GM04503 (cell line): Measurements from ENCODE around the gene DPH3.

Source experiments
- DNase-seq: peaks from one replicate; pipeline ENCODE4 v3.0.0-alpha.2; 2012; ENCODE audit warnings: low read depth

DPH3 gene

GRCh38 chr3:16255326-16255725 lies 9.4 kb downstream of the DPH3 start:
- DNase-seq, result no peak

GRCh38 chr3:16254916-16255315 lies 9.8 kb downstream of the DPH3 start:
- no peak for DNase-seq

- no peak for DNase-seq
These were observed 11.1 kb downstream of the DPH3 start for GRCh38 chr3:16253601-16254000.

GRCh38 chr3:16252988-16253387 lies 11.8 kb downstream of the DPH3 start:
- no peak for DNase-seq

- DNase-seq, result no peak
These were observed 12.3 kb downstream of the DPH3 start for GRCh38 chr3:16252243-16252978.

- no peak for DNase-seq
These were observed 13.2 kb downstream of the DPH3 start for GRCh38 chr3:16251316-16252085.

GRCh38 chr3:16249886-16250285 lies 14.9 kb downstream of the DPH3 start:
- no peak for DNase-seq

- no peak for DNase-seq
These were observed 15.4 kb downstream of the DPH3 start for GRCh38 chr3:16249336-16249735.

GRCh38 chr3:16248556-16248955 lies 16.2 kb downstream of the DPH3 start:
- no peak for DNase-seq

- no peak for DNase-seq
These were observed 17.3 kb downstream of the DPH3 start for GRCh38 chr3:16247282-16248061.

- no peak for DNase-seq
These were observed 19.1 kb downstream of the DPH3 start for GRCh38 chr3:16245609-16246008.

GRCh38 chr3:16243706-16244490 lies 20.8 kb downstream of the DPH3 start:
- DNase-seq, result no peak

GRCh38 chr3:16242177-16242576 lies 22.6 kb downstream of the DPH3 start:
- DNase-seq, result no peak

- no peak for DNase-seq
These were observed 23.5 kb downstream of the DPH3 start for GRCh38 chr3:16241225-16241624.

GRCh38 chr3:16240229-16241023 lies 24.3 kb downstream of the DPH3 start:
- peak; percentile 60 for DNase-seq

- DNase-seq, result no peak
These were observed 25.0 kb downstream of the DPH3 start for GRCh38 chr3:16239780-16240179.

- no peak for DNase-seq
These were observed 25.5 kb downstream of the DPH3 start for GRCh38 chr3:16239086-16239770.

GRCh38 chr3:16236856-16237393 lies 27.8 kb downstream of the DPH3 start:
- DNase-seq, result no peak

- no peak for DNase-seq
These were observed 28.6 kb downstream of the DPH3 start for GRCh38 chr3:16236030-16236639.

- DNase-seq, result no peak
These were observed 30.5 kb downstream of the DPH3 start for GRCh38 chr3:16234281-16234680.
